Glomerular visceral epithelial cell (primary cell): ENCODE measurements around the gene ATP5MC3.
A peak's percentile ranks its signal among the peaks of the same experiment; 100 is the strongest.
"Not testable (repeated sequence)": the region's sequence is repeated elsewhere in the genome, so short reads cannot be mapped to it uniquely, and the experiment has no call there.

Experiments
- DNase-seq: peaks from one replicate; pipeline ENCODE4 v3.0.0-alpha.2; 2016; ENCODE audit errors: extremely low spot score

Gene ATP5MC3

DNA sequence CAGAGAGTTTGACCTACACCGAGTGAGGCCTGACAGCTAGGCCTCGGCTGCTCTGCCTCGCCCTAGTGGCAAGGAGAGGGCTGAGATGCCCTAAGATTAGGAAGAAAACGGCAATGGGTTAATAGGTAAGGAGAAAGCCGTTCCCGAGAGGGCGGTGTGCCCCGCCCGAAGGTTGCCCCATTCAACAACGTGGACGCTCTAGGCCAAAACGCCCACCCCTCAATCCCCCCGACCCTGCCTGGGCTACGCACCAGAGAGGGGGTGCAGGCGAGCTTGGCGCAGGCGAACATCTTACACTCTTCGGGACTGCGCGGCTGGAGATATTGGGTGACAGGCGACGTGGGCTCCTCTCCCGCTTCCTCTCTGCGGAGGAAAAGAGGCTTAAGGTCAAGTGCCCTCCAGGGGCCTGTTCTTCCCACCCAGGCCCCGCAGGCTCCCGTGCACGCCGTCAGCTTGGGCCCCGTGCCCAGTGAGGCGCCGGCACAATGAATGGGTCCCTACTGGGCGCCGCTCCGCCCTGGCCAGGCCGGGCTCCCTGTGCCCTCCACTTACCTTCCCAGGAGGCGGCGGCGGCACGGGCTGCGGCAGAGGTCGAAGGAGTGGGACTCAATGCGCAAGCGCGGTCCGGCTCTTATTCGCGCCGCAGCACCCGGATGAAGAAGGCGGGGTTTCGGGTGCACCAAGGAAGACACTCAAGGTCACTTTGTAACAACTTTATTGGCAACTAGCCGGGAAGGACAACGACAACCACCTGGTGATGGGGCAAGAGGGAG, at the start of gene ATP5MC3:
ATP5MC3 (minus strand) TSS at position 607 of the 773 bp plus-strand sequence; CDS start at position 290, 317 bp downstream.
- peak; percentile 96 for DNase-seq

DNA sequence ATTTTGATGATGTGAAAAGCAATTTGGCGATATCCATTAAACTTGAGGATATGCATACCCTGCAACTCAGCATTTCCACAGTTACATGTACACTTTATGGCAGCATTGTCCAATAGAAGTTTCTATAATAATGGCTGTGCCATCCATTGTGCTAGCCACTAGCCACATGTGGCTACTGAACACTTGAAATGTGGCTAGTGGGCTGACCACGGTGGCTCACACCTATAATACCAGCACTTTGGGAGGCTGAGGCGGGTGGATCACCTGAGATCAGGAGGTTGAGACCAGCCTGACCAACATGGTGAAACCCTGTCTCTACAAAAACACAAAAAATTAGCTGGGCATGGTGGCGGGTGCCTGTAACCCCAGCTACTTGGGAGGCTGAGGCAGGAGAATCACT, 47.1 kb upstream of the ATP5MC3 start:
- not testable (repeated sequence) for DNase-seq

DNA sequence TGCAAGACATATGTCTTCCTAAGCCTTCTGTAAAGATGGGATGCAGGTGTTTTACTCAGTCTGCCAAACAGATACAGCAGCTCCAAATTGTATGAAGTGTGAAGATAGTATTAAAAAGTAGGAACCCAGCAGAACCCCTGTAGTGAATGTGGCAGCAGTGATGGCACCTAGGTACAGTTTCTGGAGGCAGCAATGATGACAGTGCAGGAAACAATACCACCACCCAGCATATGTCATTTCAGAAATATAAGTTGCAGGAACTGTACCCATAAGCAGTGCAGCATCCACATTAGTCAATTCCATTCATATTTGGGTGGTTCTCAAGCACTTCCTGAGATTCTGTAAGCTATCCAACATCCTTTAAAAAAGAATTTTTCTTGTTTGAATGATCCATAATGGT, 46.7 kb upstream of the ATP5MC3 start:
- no peak for DNase-seq

GRCh38 chr2:175227393-175227792, 45.9 kb upstream of the ATP5MC3 start:
- no peak for DNase-seq

DNA sequence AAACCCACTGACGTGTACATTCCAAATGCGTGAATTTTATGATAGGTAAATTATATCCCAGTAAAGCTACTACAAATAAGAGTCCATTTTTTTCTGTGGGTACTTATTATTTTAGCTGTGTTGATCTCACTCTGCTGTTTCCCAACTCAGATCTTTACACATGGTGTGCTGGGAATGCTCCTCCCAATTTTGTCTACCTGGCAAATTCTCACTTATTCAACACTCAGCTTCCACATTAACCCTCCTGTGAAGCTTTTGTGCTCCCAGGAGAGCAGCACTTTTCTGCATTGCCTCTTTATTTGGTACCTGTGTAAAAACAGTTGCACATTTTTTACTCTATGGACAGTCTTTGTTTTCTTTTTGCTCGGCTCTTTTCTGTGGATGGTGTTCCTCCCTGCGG, 38.6 kb upstream of the ATP5MC3 start:
- DNase-seq, result no peak

DNA sequence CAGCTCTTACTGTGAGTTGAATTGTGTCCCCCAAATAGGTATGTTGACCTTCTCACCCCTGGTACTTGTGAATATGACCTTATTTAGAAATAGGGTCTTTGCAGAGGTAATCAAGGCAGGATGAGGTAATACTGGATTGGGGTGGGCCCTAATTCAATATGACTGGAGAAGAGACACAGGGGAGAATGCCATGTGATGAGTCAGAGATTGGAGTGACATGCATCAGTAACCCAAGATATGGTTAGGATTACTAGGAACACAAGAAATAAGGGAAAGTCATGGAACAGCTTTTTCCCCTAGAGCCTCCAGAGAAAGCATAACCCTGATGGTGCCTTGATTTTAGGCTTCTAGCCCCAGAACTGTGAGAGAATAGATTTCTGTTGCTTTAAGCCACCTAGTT, 37.0 kb upstream of the ATP5MC3 start:
- peak; percentile 50 for DNase-seq

DNA sequence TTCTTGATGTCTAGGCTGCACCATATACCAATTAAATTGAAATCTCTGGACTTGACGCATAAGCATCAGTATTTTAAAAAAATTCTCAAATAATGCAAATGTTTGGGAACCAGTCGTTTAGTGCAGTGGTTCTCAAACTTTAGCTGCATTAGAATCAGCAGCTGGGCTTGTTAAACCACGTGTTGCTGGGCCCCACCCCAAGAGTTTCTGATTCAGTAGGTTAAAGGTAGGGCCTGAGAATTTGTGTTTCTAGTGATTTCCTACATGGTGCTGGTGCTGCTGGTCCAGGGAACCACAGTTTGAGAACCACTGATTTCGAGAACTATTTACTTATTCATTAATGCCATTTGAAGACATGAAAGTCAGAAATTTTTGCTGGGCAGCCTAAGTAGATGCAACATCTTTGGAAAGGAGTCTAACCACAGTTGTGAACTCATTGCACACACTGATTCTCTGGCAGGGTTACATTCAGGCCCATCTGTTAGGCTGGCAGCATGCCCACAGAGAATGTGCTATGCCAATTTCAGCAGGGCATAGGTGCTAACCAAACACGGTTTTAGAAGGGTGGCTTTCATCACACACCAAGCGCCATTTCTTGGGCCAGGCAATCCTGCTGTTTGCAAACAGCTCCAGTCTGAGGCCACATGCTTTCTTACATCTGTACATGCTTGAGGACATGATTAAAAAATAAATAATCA, 26.4 kb upstream of the ATP5MC3 start:
- DNase-seq, result peak; percentile 14

DNA sequence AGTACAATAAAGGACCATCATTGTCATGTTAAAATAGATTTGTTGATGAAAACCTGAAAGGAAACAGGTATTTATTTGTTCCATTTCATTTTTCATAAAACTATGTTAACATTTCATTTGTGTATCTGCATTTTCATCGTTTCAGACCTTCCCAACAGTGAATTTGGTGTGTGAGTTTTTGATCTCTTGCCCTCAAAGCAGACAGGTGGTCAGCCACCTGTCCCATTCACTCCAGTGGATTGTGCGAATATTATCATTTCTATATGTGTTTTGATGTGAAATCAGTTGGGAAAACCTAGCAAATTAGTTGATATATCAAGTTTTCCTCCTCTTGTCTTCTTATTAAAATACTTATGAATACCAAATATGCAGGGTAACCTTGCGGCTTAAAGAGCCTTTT, 25.4 kb upstream of the ATP5MC3 start:
- DNase-seq, result no peak

DNA sequence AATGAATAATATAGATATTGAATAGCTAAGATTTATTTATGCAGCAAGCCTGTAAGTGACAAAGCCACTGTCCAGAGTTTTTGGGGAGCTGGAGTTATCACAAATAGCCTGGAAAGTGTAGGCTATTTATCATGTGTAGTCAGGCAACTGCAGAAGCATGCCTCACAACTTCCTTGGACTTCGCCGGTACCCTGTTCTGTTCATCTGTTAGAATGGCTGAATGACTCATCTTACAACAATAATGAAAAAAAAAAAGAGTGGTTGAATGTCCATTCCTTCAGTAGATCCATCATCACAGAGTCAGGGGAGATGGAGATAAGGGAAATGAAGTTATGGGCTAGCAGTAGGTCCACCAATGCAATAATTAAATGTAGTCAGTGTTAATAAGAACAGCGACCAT, 24.0 kb upstream of the ATP5MC3 start:
- DNase-seq, result peak; percentile 46

GRCh38 chr2:175203621-175204496, 22.3 kb upstream of the ATP5MC3 start:
- peak; percentile 63 for DNase-seq

- DNase-seq, result no peak
Observed at GRCh38 chr2:175195012-175195411, 13.5 kb upstream of the ATP5MC3 start.

GRCh38 chr2:175188761-175189160, 7.3 kb upstream of the ATP5MC3 start:
- no peak for DNase-seq

GRCh38 chr2:175187378-175187777, 5.9 kb upstream of the ATP5MC3 start:
- peak; percentile 24 for DNase-seq

GRCh38 chr2:175183674-175184073, 2.2 kb upstream of the ATP5MC3 start:
- DNase-seq, result no peak

DNA sequence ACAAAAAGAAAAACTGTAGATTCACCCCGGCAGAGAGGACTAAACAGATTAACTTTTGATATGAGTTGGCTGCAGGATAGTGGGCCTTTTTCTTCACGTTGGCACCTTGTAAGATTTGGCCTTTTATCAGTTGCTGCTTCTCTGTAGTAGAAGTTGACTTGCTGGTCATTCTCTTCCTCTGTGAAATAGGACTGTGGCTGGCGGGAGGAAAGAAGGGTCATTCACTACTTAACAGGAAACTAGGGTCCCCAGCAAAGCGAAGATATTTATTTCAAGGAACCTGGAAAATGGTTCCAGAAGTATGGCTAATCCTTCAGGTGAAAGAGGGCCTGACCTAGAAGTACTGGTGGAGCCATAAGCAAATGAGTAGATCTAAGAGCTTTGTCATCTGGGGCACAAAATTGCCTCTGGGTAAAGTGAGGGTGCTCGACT, 383 bp upstream of the ATP5MC3 start:
- DNase-seq, result no peak

GRCh38 chr2:175180701-175181103, 808 bp downstream of the ATP5MC3 start:
- peak; percentile 45 for DNase-seq

- no peak for DNase-seq
Observed at GRCh38 chr2:175176624-175177023, 4.9 kb downstream of the ATP5MC3 start.

- DNase-seq, result no peak
Observed at GRCh38 chr2:175175896-175176295, 5.6 kb downstream of the ATP5MC3 start.

DNA sequence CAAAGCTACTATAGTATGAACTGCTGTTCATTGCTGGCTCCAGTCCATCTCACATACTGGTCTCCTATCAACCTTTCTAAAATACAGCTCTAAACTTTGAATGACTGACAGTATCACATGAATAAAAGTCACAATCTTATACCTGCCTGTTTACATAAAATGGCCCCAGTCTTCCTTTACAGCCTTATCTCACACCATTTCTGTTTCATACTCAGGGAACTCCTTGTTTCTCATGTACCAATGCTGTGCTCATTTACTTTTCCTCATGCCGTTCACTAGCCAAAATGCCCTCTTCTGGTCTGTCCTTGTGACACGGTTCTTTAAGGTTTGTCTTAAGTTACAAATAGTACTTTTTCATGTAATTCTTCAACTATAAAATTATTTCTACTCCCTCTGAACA, 6.2 kb downstream of the ATP5MC3 start:
- DNase-seq, result no peak

- DNase-seq, result no peak
Observed at GRCh38 chr2:175170659-175171304, 10.7 kb downstream of the ATP5MC3 start.

- DNase-seq, result no peak
Observed at GRCh38 chr2:175169191-175169590, 12.3 kb downstream of the ATP5MC3 start.

- DNase-seq, result no peak
Observed at GRCh38 chr2:175168564-175168945, 13.0 kb downstream of the ATP5MC3 start.
